C4-2B (cell line): ENCODE measurements around the gene GGA1.

ENCODE experiments used
- H3K27ac ChIP-seq: fragments of 450-650 bp; 2 replicates; pipeline ENCODE4 v1.5.1; 2017
- CTCF ChIP-seq: fragments of 450-650 bp; conservative IDR thresholded peaks from 2 replicates; pipeline ENCODE4 v1.5.1; 2017; ENCODE audit warnings: mild to moderate bottlenecking
- ZFX ChIP-seq: fragments of 450-650 bp; IDR thresholded peaks from 2 replicates; pipeline ENCODE4 v1.6.1; 2017

The GGA1 gene

GRCh38 chr22:37617431-37617830 is 8.8 kb downstream of the GGA1 start:
- H3K27ac ChIP-seq: no peak overlapping the region
- TF ChIP-seq ZFX: no peak

- TF ChIP-seq CTCF (no peak), ZFX (no peak)
- no peak overlapping the region for H3K27ac ChIP-seq
Measured at GRCh38 chr22:37618072-37618656, 9.5 kb downstream of the GGA1 start.

DNA sequence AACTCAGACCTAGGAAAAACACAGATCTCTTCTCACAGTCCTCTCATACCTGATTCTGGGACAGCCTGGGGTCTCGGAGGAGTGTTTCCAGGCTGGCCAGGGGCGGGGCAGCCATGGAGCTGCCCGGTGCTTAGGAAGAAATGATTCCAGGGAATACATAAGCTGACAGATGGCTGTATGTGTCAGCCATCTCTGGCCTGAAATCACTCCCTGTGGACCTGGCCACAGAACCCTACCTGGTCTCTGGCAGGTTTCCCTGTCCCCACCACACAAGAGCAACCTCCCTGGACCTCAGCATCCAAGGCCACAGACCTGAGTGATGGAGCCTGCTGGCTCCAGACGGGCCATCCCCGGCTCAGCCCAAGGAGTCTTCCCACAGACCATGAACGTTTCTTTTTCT is 10.0 kb downstream of the GGA1 start:
- no peak overlapping the region for H3K27ac ChIP-seq
- TF ChIP-seq CTCF (no peak), ZFX (no peak)

- no peak for TF ChIP-seq CTCF
- no peak for TF ChIP-seq ZFX
- no peak overlapping the region for H3K27ac ChIP-seq
Measured at GRCh38 chr22:37619991-37620390, 11.4 kb downstream of the GGA1 start.

GRCh38 chr22:37621352-37621860 is 12.8 kb downstream of the GGA1 start:
- no peak for TF ChIP-seq ZFX
- no peak for TF ChIP-seq CTCF
- H3K27ac ChIP-seq: no peak overlapping the region

- H3K27ac ChIP-seq: no peak overlapping the region
- TF ChIP-seq ZFX (no peak), CTCF (peak; percentile 96)
Measured at GRCh38 chr22:37623075-37624016, 14.7 kb downstream of the GGA1 start.

DNA sequence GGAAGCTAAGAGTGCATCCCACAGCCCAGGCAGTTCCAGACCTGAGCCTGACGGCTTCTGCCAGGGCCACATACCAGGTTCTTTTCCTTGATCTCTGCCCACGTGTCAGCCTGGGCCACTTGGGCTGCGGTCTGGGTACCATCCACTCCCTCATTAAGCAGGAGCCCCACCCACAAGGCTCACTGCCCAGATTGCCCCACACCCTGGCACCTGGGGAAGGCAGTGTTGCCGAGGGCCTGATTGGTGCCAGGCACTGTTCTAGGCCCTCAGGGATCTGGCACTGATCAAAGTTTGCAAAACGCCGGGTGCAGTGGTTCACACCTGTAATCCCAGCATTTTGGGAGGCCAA is 15.4 kb downstream of the GGA1 start:
- 0 out of 2 replicates have a peak, but pooled peaks have one; percentile 67 for TF ChIP-seq CTCF
- TF ChIP-seq ZFX: no peak
- no peak overlapping the region for H3K27ac ChIP-seq
